ENCODE measurements around the gene KCNG4.

KCNG4 gene

GRCh38 chr16:84259691-84260090 is 19.9 kb upstream of the KCNG4 start:
- Histone ChIP-seq H3K4me3 (no peak overlapping the region), H3K36me3 (ENCODE audit: insufficient read depth, low read length) (no peaks in the 10 kb centered on the region), H3K9me3 (ENCODE audit: low read depth, low read length) (no peaks in the 10 kb centered on the region), H3K27ac (no peak overlapping the region), H3K9ac (ENCODE audit: insufficient read length) (no peak overlapping the region)
- TF ChIP-seq EZH2 (IDR thresholded peaks at IDR 0.05) (no peak), POLR2AphosphoS5 (IDR thresholded peaks at IDR 0.05; ENCODE audit: borderline replicate concordance, low read depth, low read length) (no peak), FOXP2 (optimal IDR thresholded peaks at IDR 0.05; ENCODE audit: control extremely low read depth, extremely low read length, insufficient read depth) (no peak)
- DNase-seq (ENCODE audit: low read depth, low spot score) = no peak

GRCh38 chr16:84258266-84258665 is 18.5 kb upstream of the KCNG4 start:
- Histone ChIP-seq H3K9me3 (ENCODE audit: low read depth, low read length) (no peaks in the 10 kb centered on the region), H3K36me3 (ENCODE audit: insufficient read depth, low read length) (no peaks in the 10 kb centered on the region), H3K4me3 (no peak overlapping the region), H3K27ac (no peak overlapping the region), H3K9ac (ENCODE audit: insufficient read length) (no peak overlapping the region)
- TF ChIP-seq POLR2AphosphoS5 (IDR thresholded peaks at IDR 0.05; ENCODE audit: borderline replicate concordance, low read depth, low read length) (no peak), FOXP2 (optimal IDR thresholded peaks at IDR 0.05; ENCODE audit: control extremely low read depth, extremely low read length, insufficient read depth) (no peak), EZH2 (IDR thresholded peaks at IDR 0.05) (no peak)
- no peak for DNase-seq (ENCODE audit: low read depth, low spot score)

GRCh38 chr16:84255050-84255810 is 15.4 kb upstream of the KCNG4 start:
- Histone ChIP-seq H3K36me3 (ENCODE audit: insufficient read depth, low read length) (no peaks in the 10 kb centered on the region), H3K9me3 (ENCODE audit: low read depth, low read length) (no peaks in the 10 kb centered on the region), H3K9ac (ENCODE audit: insufficient read length) (no peak overlapping the region), H3K4me3 (no peak overlapping the region), H3K27ac (no peak overlapping the region)
- TF ChIP-seq FOXP2 (optimal IDR thresholded peaks at IDR 0.05; ENCODE audit: control extremely low read depth, extremely low read length, insufficient read depth) (no peak), EZH2 (IDR thresholded peaks at IDR 0.05) (no peak), POLR2AphosphoS5 (IDR thresholded peaks at IDR 0.05; ENCODE audit: borderline replicate concordance, low read depth, low read length) (no peak)
- DNase-seq (ENCODE audit: low read depth, low spot score) = no peak

- Histone ChIP-seq H3K36me3 (ENCODE audit: insufficient read depth, low read length) (no peaks in the 10 kb centered on the region), H3K9ac (ENCODE audit: insufficient read length) (no peak overlapping the region), H3K4me3 (no peak overlapping the region), H3K9me3 (ENCODE audit: low read depth, low read length) (no peaks in the 10 kb centered on the region), H3K27ac (no peak overlapping the region)
- DNase-seq (ENCODE audit: low read depth, low spot score) = no peak
- TF ChIP-seq FOXP2 (optimal IDR thresholded peaks at IDR 0.05; ENCODE audit: control extremely low read depth, extremely low read length, insufficient read depth) (no peak), EZH2 (IDR thresholded peaks at IDR 0.05) (no peak), POLR2AphosphoS5 (IDR thresholded peaks at IDR 0.05; ENCODE audit: borderline replicate concordance, low read depth, low read length) (no peak)
Measured at GRCh38 chr16:84254062-84254461, 14.2 kb upstream of the KCNG4 start.

- no peak overlapping the region for H3K4me3 ChIP-seq
- no peak overlapping the region for H3K27ac ChIP-seq
- H3K9me3 ChIP-seq (ENCODE audit: low read depth, low read length) = no peaks in the 10 kb centered on the region
- TF ChIP-seq FOXP2 (optimal IDR thresholded peaks at IDR 0.05; ENCODE audit: control extremely low read depth, extremely low read length, insufficient read depth) = no peak
- TF ChIP-seq POLR2AphosphoS5 (IDR thresholded peaks at IDR 0.05; ENCODE audit: borderline replicate concordance, low read depth, low read length) = no peak
- no peak for TF ChIP-seq EZH2 (IDR thresholded peaks at IDR 0.05)
- DNase-seq (ENCODE audit: low read depth, low spot score) = no peak
- H3K36me3 ChIP-seq (ENCODE audit: insufficient read depth, low read length) = no peaks in the 10 kb centered on the region
- H3K9ac ChIP-seq (ENCODE audit: insufficient read length) = no peak overlapping the region
Measured at GRCh38 chr16:84253173-84253572, 13.4 kb upstream of the KCNG4 start.

- no peak overlapping the region for H3K9ac ChIP-seq (ENCODE audit: insufficient read length)
- no peak for DNase-seq (ENCODE audit: low read depth, low spot score)
- H3K9me3 ChIP-seq (ENCODE audit: low read depth, low read length) = no peaks in the 10 kb centered on the region
- no peaks in the 10 kb centered on the region for H3K36me3 ChIP-seq (ENCODE audit: insufficient read depth, low read length)
- TF ChIP-seq EZH2 (IDR thresholded peaks at IDR 0.05) (no peak), POLR2AphosphoS5 (IDR thresholded peaks at IDR 0.05; ENCODE audit: borderline replicate concordance, low read depth, low read length) (no peak), FOXP2 (optimal IDR thresholded peaks at IDR 0.05; ENCODE audit: control extremely low read depth, extremely low read length, insufficient read depth) (no peak)
- no peak overlapping the region for H3K4me3 ChIP-seq
- no peak overlapping the region for H3K27ac ChIP-seq
Measured at GRCh38 chr16:84252184-84252583, 12.4 kb upstream of the KCNG4 start.

GRCh38 chr16:84247844-84248243 is 8.0 kb upstream of the KCNG4 start:
- no peak for TF ChIP-seq EZH2 (IDR thresholded peaks at IDR 0.05)
- TF ChIP-seq POLR2AphosphoS5 (IDR thresholded peaks at IDR 0.05; ENCODE audit: borderline replicate concordance, low read depth, low read length) = no peak
- TF ChIP-seq FOXP2 (optimal IDR thresholded peaks at IDR 0.05; ENCODE audit: control extremely low read depth, extremely low read length, insufficient read depth) = no peak
- DNase-seq (ENCODE audit: low read depth, low spot score) = no peak
- Histone ChIP-seq H3K36me3 (ENCODE audit: insufficient read depth, low read length) (no peaks in the 10 kb centered on the region), H3K27ac (no peak overlapping the region), H3K4me3 (no peak overlapping the region), H3K9ac (ENCODE audit: insufficient read length) (no peak overlapping the region), H3K9me3 (ENCODE audit: low read depth, low read length) (no peaks in the 10 kb centered on the region)

GRCh38 chr16:84247331-84247730 is 7.5 kb upstream of the KCNG4 start:
- no peak overlapping the region for H3K27ac ChIP-seq

GRCh38 chr16:84246679-84247077 is 6.9 kb upstream of the KCNG4 start:
- no peak overlapping the region for H3K4me3 ChIP-seq
- no peak overlapping the region for H3K9ac ChIP-seq (ENCODE audit: insufficient read length)

More at GRCh38 chr16:84247331-84247730, 7.5 kb upstream of the KCNG4 start:
- TF ChIP-seq POLR2AphosphoS5 (IDR thresholded peaks at IDR 0.05; ENCODE audit: borderline replicate concordance, low read depth, low read length) = no peak
- no peak for TF ChIP-seq EZH2 (IDR thresholded peaks at IDR 0.05)
- no peak for DNase-seq (ENCODE audit: low read depth, low spot score)
- Histone ChIP-seq H3K4me3 (no peak overlapping the region), H3K9ac (ENCODE audit: insufficient read length) (no peak overlapping the region), H3K9me3 (ENCODE audit: low read depth, low read length) (no peaks in the 10 kb centered on the region), H3K36me3 (ENCODE audit: insufficient read depth, low read length) (no peaks in the 10 kb centered on the region)

More at GRCh38 chr16:84246679-84247077, 6.9 kb upstream of the KCNG4 start:
- no peak for TF ChIP-seq FOXP2 (optimal IDR thresholded peaks at IDR 0.05; ENCODE audit: control extremely low read depth, extremely low read length, insufficient read depth)
- no peak for TF ChIP-seq POLR2AphosphoS5 (IDR thresholded peaks at IDR 0.05; ENCODE audit: borderline replicate concordance, low read depth, low read length)
- TF ChIP-seq EZH2 (IDR thresholded peaks at IDR 0.05) = no peak
- Histone ChIP-seq H3K27ac (no peak overlapping the region), H3K36me3 (ENCODE audit: insufficient read depth, low read length) (no peaks in the 10 kb centered on the region), H3K9me3 (ENCODE audit: low read depth, low read length) (no peaks in the 10 kb centered on the region)
- DNase-seq (ENCODE audit: low read depth, low spot score) = no peak
